OCI-LY7 (cell line): ENCODE measurements around the gene COL9A3. TPM values are rescaled to one million over a fixed set of nuclear protein-coding genes. Genes with fewer than 3 reads are reported as not detected.

Source experiments
- BruUV-seq: library from RNA; stranded (reverse); fragments of 400-500 nt; replicated peaks from 2 replicates; lab custom pipeline; 2021; lab: Mats Ljungman, UMichigan
- CTCF ChIA-PET: fragments of 300-600 bp; sonication (Branson Sonifier 250); formaldehyde crosslinking; loops from one replicate; lab custom pipeline; 2022; ENCODE audit warnings: antibody characterized with exemption; ENCODE audit not compliant: unreplicated experiment; lab: Charles Lee
- POLR2A ChIA-PET: fragments of 300-600 bp; sonication (Branson Sonifier 250); formaldehyde crosslinking; loops from one replicate; lab custom pipeline; 2022; ENCODE audit warnings: antibody characterized with exemption; lab: Charles Lee
- DNase-seq: peaks from one replicate; pipeline ENCODE4 v3.0.0-alpha.2; 2015; ENCODE audit warnings: low spot score
- H2AFZ ChIP-seq: fragments of 200-600 bp; sonication (generic), shearing (Covaris generic); 2 replicates; pipeline ENCODE4 v1.6.1; 2014; ENCODE audit warnings: mild to moderate bottlenecking, antibody characterized with exemption, low read length, moderate library complexity
- H3K27ac ChIP-seq: fragments of 200-600 bp; sonication (generic); 2 replicates; pipeline ENCODE4 v1.5.1; 2014; ENCODE audit warnings: mixed run types, low read depth, mild to moderate bottlenecking, moderate library complexity, low read length, inconsistent platforms; ENCODE audit not compliant: poor library complexity, severe bottlenecking
- H3K36me3 ChIP-seq: fragments of 200-600 bp; sonication (generic); 2 replicates; pipeline ENCODE4 v1.6.1; 2014; ENCODE audit warnings: mild to moderate bottlenecking, antibody characterized with exemption, low read length, moderate library complexity, mixed read lengths; ENCODE audit not compliant: insufficient read depth
- H3K4me1 ChIP-seq: fragments of 200-600 bp; sonication (generic); 2 replicates; pipeline ENCODE4 v1.5.1; 2014; ENCODE audit warnings: mild to moderate bottlenecking, low read length; ENCODE audit not compliant: insufficient read depth, poor library complexity, severe bottlenecking
- H3K4me2 ChIP-seq: fragments of 200-600 bp; sonication (generic); 2 replicates; pipeline ENCODE4 v1.6.1; 2014; ENCODE audit warnings: mild to moderate bottlenecking, low read length
- H3K4me3 ChIP-seq: fragments of 200-600 bp; sonication (generic); 2 replicates; pipeline ENCODE4 v1.5.1; 2014; ENCODE audit warnings: mild to moderate bottlenecking, low read depth, low read length; ENCODE audit not compliant: poor library complexity, severe bottlenecking
- H3K79me2 ChIP-seq: fragments of 200-600 bp; sonication (generic); 2 replicates; pipeline ENCODE4 v1.6.1; 2016; ENCODE audit warnings: low read depth, mild to moderate bottlenecking, low read length, moderate library complexity, mixed read lengths; ENCODE audit not compliant: insufficient read depth
- H3K9me2 ChIP-seq: fragments of 200-600 bp; sonication (generic); 2 replicates; pipeline ENCODE4 v1.6.1; 2016; ENCODE audit warnings: mild to moderate bottlenecking, low read length, mixed read lengths; ENCODE audit not compliant: insufficient read depth
- H3K9me3 ChIP-seq: fragments of 200-600 bp; sonication (generic); 2 replicates; pipeline ENCODE4 v1.6.1; 2014; ENCODE audit warnings: mild to moderate bottlenecking, mixed run types, low read length, mixed read lengths
- H4K20me1 ChIP-seq: fragments of 200-600 bp; sonication (generic); 2 replicates; pipeline ENCODE4 v1.6.1; 2014; ENCODE audit warnings: mild to moderate bottlenecking, antibody characterized with exemption, low read length, moderate library complexity, mixed read lengths; ENCODE audit not compliant: insufficient read depth
- CTCF ChIP-seq: fragments of 200-600 bp; sonication (generic); conservative IDR thresholded peaks from 2 replicates; pipeline ENCODE4 v1.5.1; 2014; ENCODE audit warnings: mild to moderate bottlenecking, antibody characterized with exemption, low read length, moderate library complexity, mixed read lengths
- EZH2phosphoT487 ChIP-seq: fragments of 200-600 bp; sonication (generic); IDR thresholded peaks from 2 replicates; pipeline ENCODE4 v1.6.1; 2018; ENCODE audit warnings: low read depth, borderline replicate concordance, mild to moderate bottlenecking, mixed run types, antibody characterized with exemption, low read length, moderate library complexity, mixed read lengths
- intact Hi-C: fragments of 100-400 bp; cut with micrococcal nuclease; formaldehyde crosslinking; loops from one replicate; pipeline ENCODE4 v1.10.0; 2022; ENCODE audit not compliant: unreplicated experiment
- total RNA-seq, 2 experiments: library from RNA; depleted of rRNA in 1 of 2; stranded (reverse); fragments of >200 nt in 1 of 2; shearing (Covaris generic) in 1 of 2; gene quantifications; 2 replicates each; pipeline ENCODE4 v1.2.3, GENCODE V29; 2014 to 2022

Gene COL9A3
- total RNA-seq, 2 experiments from 2014 or later: 1.7 to 5.2 TPM

DNA sequence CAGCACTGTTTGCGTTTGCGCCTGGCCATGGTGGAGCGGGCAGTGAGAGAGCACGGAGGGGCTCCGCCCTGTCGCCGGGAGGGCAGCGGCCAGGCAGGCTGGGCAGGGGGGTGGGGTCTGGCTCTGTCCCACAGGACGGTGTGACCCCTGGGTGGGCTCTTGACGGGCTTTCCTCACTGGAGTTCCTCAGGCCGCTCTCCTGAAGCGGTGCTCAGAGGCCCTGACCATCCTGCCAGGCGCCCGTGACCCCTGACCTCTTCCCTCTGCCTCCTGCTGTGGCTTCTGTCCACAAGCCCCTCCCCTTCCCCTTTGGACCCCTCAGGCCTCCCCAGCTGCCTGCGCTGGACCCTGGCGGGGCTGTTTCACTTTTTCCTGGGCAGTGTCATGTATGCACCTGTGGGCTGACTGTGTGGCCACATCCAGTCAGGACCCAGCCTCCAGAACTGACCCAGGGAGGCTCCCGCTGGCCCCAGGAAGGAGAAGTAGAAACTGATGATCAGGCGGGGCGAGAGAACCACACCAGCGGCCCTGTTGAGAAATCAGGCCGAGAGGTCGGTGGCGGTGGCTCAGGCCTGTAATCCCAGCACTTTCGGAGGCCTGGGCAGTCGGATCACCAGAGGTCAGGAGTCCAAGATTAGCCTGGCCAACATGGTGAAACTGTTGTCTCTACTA is 11.0 kb upstream of the COL9A3 start:
- Histone ChIP-seq H3K4me3 (peak overlapping the region; percentile 95), H3K4me1 (peaks cover 35% of the 10 kb centered on the region), H3K9me2 (no peaks in the 10 kb centered on the region), H3K4me2 (peak overlapping the region; percentile 81), H3K36me3 (peaks cover 55% of the 10 kb centered on the region), H3K27ac (peak overlapping the region; percentile 68), H2AFZ (no peak overlapping the region), H4K20me1 (no peaks in the 10 kb centered on the region), H3K79me2 (peaks cover 24% of the 10 kb centered on the region), H3K9me3 (no peaks in the 10 kb centered on the region)
- TF ChIP-seq CTCF (no peak), EZH2phosphoT487 (no peak)
- intact Hi-C loops: no loop called here
- no peak for DNase-seq
- ChIA-PET CTCF (interaction anchor here (0.6 kb wide), 1 partner anchor 156 kb away, joined by 3 read pairs; no protein-coding TSS in a partner anchor), POLR2A (no interaction called here)
- BruUV-seq: no TSS peak

DNA sequence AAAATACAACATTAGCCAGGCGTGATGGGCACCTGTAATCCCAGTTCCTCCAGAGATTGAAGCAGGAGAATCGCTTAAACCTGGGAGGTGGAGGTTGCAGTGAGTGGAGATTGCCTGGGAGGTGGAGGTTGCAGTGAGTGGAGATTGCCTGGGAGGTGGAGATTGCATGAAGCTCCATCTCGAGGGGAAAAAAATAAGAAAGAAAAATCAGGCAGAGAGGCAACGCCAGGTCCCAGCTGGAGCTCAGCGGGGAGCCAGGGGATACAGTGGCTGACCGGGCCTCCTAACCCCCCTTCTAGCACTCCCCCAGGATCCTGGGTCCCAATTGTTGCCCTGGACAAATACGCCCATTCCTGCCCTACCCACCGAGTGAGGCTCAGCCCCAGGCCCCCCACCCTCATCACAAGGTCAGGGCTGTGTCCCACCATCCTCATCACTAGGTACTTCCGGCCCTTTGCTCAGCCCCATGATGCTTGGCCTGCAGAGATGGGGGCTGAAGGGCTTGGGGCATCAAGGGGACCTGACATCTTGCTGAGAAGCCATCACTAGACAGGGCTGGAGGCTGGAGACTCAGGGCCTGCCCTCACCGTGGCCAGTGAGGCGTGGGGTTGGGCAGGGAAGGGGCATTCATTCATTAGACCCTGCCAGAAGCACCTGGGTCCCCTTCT is 10.3 kb upstream of the COL9A3 start:
- H3K36me3 ChIP-seq: peaks cover 50% of the 10 kb centered on the region
- peak; percentile 29 for DNase-seq
- TF ChIP-seq CTCF: no peak
- no peak for TF ChIP-seq EZH2phosphoT487
- BruUV-seq: TSS peak; percentile 50
- H3K4me2 ChIP-seq: peak overlapping the region; percentile 81
- CTCF ChIA-PET: interaction anchor here (0.6 kb wide), 1 partner anchor 155 kb away, joined by 3 read pairs; no protein-coding TSS in a partner anchor
- intact Hi-C loops: no loop called here
- H3K79me2 ChIP-seq: peaks cover 24% of the 10 kb centered on the region
- H4K20me1 ChIP-seq: no peaks in the 10 kb centered on the region
- H2AFZ ChIP-seq: no peak overlapping the region
- POLR2A ChIA-PET: no interaction called here
- no peaks in the 10 kb centered on the region for H3K9me3 ChIP-seq
- H3K9me2 ChIP-seq: no peaks in the 10 kb centered on the region
- peak overlapping the region; percentile 68 for H3K27ac ChIP-seq
- peak overlapping the region; percentile 95 for H3K4me3 ChIP-seq
- H3K4me1 ChIP-seq: peaks cover 35% of the 10 kb centered on the region
